Loucy (cell line): ENCODE results near the gene MYO7B.

Source experiments
- H2AFZ ChIP-seq: fragments of 200-600 bp; sonication (generic); 2 replicates; pipeline ENCODE4 v1.6.0; 2016; ENCODE audit warnings: antibody characterized with exemption, mild to moderate bottlenecking, low read length, moderate library complexity
- H3F3A ChIP-seq: fragments of 200-600 bp; 2 replicates; pipeline ENCODE4 v1.6.0; 2016; ENCODE audit warnings: antibody characterized with exemption, low read depth, mild to moderate bottlenecking
- H3K27me3 ChIP-seq: fragments of 200-600 bp; sonication (generic); 2 replicates; pipeline ENCODE4 v1.6.1; 2014; ENCODE audit warnings: low read length, mild to moderate bottlenecking; ENCODE audit not compliant: insufficient read depth, poor library complexity, severe bottlenecking
- H3K36me3 ChIP-seq: fragments of 200-600 bp; sonication (generic); 2 replicates; pipeline ENCODE4 v1.6.1; 2016; ENCODE audit warnings: low read length; ENCODE audit not compliant: insufficient read depth
- H3K4me1 ChIP-seq: fragments of 200-600 bp; sonication (generic); 2 replicates; pipeline ENCODE4 v1.5.1; 2014; ENCODE audit warnings: low read length, mild to moderate bottlenecking; ENCODE audit not compliant: insufficient read depth, poor library complexity, severe bottlenecking
- H3K4me2 ChIP-seq: fragments of 200-600 bp; sonication (generic); 2 replicates; pipeline ENCODE4 v1.6.0; 2014; ENCODE audit warnings: antibody characterized with exemption, low read length, low read depth, mild to moderate bottlenecking; ENCODE audit not compliant: poor library complexity, severe bottlenecking
- H3K4me3 ChIP-seq: fragments of 200-600 bp; sonication (generic); 2 replicates; pipeline ENCODE4 v1.5.1; 2014; ENCODE audit warnings: low read length, mild to moderate bottlenecking, mixed read lengths; ENCODE audit not compliant: poor library complexity, severe bottlenecking
- H3K79me2 ChIP-seq: fragments of 200-600 bp; sonication (generic); 2 replicates; pipeline ENCODE4 v1.6.1; 2014; ENCODE audit warnings: low read length; ENCODE audit not compliant: insufficient read depth
- H3K9ac ChIP-seq: fragments of 200-600 bp; sonication (generic); 2 replicates; pipeline ENCODE4 v1.6.0; 2014; ENCODE audit warnings: mild to moderate bottlenecking, low read depth, low read length, moderate library complexity; ENCODE audit not compliant: poor library complexity, severe bottlenecking
- H3K9me2 ChIP-seq: fragments of 200-600 bp; sonication (generic); replicated peaks from 2 replicates; pipeline ENCODE4 v1.6.1; 2016; ENCODE audit warnings: low read depth, low read length, mixed read lengths
- H3K9me3 ChIP-seq: fragments of 200-600 bp; sonication (generic); 2 replicates; pipeline ENCODE4 v1.6.1; 2014; ENCODE audit warnings: mild to moderate bottlenecking, antibody characterized with exemption, low read length, low read depth; ENCODE audit not compliant: insufficient read depth
- H4K20me1 ChIP-seq: fragments of 200-600 bp; sonication (generic); 2 replicates; pipeline ENCODE4 v1.6.0; 2014; ENCODE audit warnings: antibody characterized with exemption, low read length, mild to moderate bottlenecking; ENCODE audit not compliant: insufficient read depth, poor library complexity, severe bottlenecking
- EZH2phosphoT487 ChIP-seq: fragments of 200-600 bp; IDR thresholded peaks from 2 replicates; pipeline ENCODE4 v1.6.1; 2018; ENCODE audit warnings: antibody characterized with exemption, mild to moderate bottlenecking, moderate library complexity, borderline replicate concordance
- TF ChIP-seq, protein P1 (sequence below): fragments of 200-600 bp; sonication (generic); conservative IDR thresholded peaks from 2 replicates; pipeline ENCODE4 v1.5.1; 2014; ENCODE audit warnings: mild to moderate bottlenecking, antibody characterized with exemption, low read length

The MYO7B gene

DNA sequence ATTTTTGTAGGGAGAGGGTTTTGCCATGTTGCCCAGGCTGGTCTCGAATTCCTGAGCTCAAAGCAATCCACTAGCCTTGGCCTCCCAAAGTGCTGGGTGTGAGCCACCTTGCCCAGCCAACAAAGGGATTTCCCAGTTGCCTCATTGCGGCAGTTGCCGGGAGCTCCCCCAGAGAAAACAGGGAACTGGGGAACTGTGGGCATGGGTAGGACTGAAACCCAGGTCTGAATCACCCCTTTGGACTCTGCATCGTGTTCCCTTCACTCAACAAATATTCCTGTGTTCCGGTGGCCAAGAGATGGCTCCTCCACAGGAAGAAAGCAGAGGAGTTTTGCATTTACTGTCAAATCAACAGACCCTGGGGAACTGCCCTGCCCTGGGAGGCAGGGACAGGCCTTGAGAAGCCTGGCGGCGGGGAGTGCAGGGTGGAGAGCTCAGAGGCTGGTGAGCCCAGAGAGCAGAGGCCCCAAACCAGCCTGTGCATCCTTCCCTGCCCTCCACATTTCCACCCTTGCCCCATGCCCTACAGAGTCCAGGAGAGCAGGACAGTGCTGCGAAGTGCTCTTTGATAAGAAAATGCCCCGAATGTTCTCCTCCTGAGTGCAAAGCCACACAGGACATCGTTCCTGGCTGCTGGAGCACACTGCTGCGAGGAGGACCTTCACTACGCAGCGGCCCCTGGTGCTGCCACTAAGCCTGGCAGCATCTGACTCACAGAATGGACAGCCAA, 24.9 kb downstream of the MYO7B start:
- Histone ChIP-seq H3K36me3 (no peaks in the 10 kb centered on the region), H4K20me1 (no peaks in the 10 kb centered on the region), H3K9ac (no peak overlapping the region), H2AFZ (no peak overlapping the region), H3K4me1 (no peaks in the 10 kb centered on the region), H3F3A (no peaks in the 10 kb centered on the region), H3K9me2 (no peaks in the 10 kb centered on the region), H3K4me2 (no peak overlapping the region), H3K4me3 (no peak overlapping the region), H3K27me3 (peaks cover 7% of the 10 kb centered on the region), H3K9me3 (no peaks in the 10 kb centered on the region), H3K79me2 (no peaks in the 10 kb centered on the region)
- TF ChIP-seq, protein P1, sequence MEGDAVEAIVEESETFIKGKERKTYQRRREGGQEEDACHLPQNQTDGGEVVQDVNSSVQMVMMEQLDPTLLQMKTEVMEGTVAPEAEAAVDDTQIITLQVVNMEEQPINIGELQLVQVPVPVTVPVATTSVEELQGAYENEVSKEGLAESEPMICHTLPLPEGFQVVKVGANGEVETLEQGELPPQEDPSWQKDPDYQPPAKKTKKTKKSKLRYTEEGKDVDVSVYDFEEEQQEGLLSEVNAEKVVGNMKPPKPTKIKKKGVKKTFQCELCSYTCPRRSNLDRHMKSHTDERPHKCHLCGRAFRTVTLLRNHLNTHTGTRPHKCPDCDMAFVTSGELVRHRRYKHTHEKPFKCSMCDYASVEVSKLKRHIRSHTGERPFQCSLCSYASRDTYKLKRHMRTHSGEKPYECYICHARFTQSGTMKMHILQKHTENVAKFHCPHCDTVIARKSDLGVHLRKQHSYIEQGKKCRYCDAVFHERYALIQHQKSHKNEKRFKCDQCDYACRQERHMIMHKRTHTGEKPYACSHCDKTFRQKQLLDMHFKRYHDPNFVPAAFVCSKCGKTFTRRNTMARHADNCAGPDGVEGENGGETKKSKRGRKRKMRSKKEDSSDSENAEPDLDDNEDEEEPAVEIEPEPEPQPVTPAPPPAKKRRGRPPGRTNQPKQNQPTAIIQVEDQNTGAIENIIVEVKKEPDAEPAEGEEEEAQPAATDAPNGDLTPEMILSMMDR, result no peak
- TF ChIP-seq EZH2phosphoT487, result no peak

DNA sequence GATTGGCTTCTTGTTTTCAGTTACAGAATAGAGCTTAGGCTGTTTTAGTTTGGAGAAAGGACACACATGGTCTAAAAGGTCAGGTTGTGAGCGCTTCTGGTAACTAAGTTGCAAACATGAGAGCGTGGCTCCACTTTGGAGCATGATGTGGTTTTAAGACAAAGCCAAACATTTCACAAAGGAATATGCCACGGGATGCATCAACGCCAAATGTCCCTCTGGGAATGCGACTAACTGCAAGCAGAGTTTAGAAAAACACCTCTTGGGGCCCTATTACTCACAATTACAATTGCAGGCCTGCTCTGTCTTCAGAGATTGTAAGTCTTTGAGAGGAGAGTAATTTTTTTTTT, 25.4 kb downstream of the MYO7B start:
- H2AFZ ChIP-seq, result no peak overlapping the region
- no peaks in the 10 kb centered on the region for H3K79me2 ChIP-seq
- no peak overlapping the region for H3K4me3 ChIP-seq
- no peaks in the 10 kb centered on the region for H3K9me3 ChIP-seq
- no peaks in the 10 kb centered on the region for H3K4me1 ChIP-seq
- H3K9ac ChIP-seq, result no peak overlapping the region
- TF ChIP-seq, protein P1, result no peak
- TF ChIP-seq EZH2phosphoT487, result no peak
- no peaks in the 10 kb centered on the region for H4K20me1 ChIP-seq
- H3K4me2 ChIP-seq, result no peak overlapping the region
- H3K36me3 ChIP-seq, result no peaks in the 10 kb centered on the region
- no peaks in the 10 kb centered on the region for H3K9me2 ChIP-seq
- no peaks in the 10 kb centered on the region for H3F3A ChIP-seq
- H3K27me3 ChIP-seq, result peaks cover 7% of the 10 kb centered on the region

DNA sequence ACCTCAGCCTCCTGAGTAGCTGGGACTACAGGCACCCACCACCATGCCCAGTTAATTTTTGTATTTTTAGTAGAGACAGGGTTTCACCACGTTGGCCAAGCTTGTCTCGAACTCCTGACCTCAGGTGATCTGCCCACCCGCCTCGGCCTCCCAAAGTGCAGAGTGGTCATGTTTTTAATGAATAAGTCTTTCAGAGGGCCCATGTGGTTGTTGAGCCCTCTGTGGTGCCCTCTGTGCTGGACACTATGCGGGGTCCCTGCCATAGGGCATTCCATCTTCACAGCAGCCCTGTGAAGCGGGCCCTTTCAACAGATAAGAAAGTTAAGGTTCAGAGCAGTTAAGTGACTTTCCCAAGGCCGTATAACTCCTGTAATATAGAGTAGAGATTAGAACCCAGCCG, 25.9 kb downstream of the MYO7B start:
- no peaks in the 10 kb centered on the region for H4K20me1 ChIP-seq
- H3K36me3 ChIP-seq, result no peaks in the 10 kb centered on the region
- no peak overlapping the region for H3K9ac ChIP-seq
- TF ChIP-seq, protein P1, result no peak
- TF ChIP-seq EZH2phosphoT487, result no peak
- no peaks in the 10 kb centered on the region for H3F3A ChIP-seq
- H3K79me2 ChIP-seq, result no peaks in the 10 kb centered on the region
- H2AFZ ChIP-seq, result no peak overlapping the region
- no peaks in the 10 kb centered on the region for H3K9me3 ChIP-seq
- no peaks in the 10 kb centered on the region for H3K9me2 ChIP-seq
- H3K4me2 ChIP-seq, result no peak overlapping the region
- H3K4me3 ChIP-seq, result no peak overlapping the region
- H3K4me1 ChIP-seq, result no peaks in the 10 kb centered on the region
- peaks cover 7% of the 10 kb centered on the region for H3K27me3 ChIP-seq
